BLaER1 treated with 17β-estradiol and CSF1 and Interleukin-3, amounts not matched to agents 10 nM and 100 nM (cell line): Measurements from ENCODE around the gene ACAN.

Source experiments
- H3K27ac ChIP-seq, 11 experiments: shearing (Covaris generic); formaldehyde crosslinking; 2 replicates each; pipeline ENCODE4 v1.8.1; 2022
- H3K27me3 ChIP-seq, 11 experiments: shearing (Covaris generic); formaldehyde crosslinking; 2 replicates each; pipeline ENCODE4 v1.8.1; 2022
- H3K36me3 ChIP-seq, 11 experiments: shearing (Covaris generic); formaldehyde crosslinking; 2 replicates each; pipeline ENCODE4 v1.8.1; 2022
- H3K4me1 ChIP-seq, 10 experiments: shearing (Covaris generic); formaldehyde crosslinking; 2 replicates each; pipeline ENCODE4 v1.8.1; 2022
- H3K4me2 ChIP-seq, 11 experiments: shearing (Covaris generic); formaldehyde crosslinking; 2 replicates each; pipeline ENCODE4 v1.8.1; 2022
- H3K4me3 ChIP-seq, 10 experiments: shearing (Covaris generic); formaldehyde crosslinking; 2 replicates each; pipeline ENCODE4 v1.8.1; 2022
- H3K9ac ChIP-seq, 11 experiments: shearing (Covaris generic); formaldehyde crosslinking; 2 replicates each; pipeline ENCODE4 v1.8.1; 2022
- H3K9me3 ChIP-seq, 11 experiments: shearing (Covaris generic); formaldehyde crosslinking; replicated peaks in 1 of 11; 2 replicates each; pipeline ENCODE4 v1.8.1; 2022
- H4K20me1 ChIP-seq, 11 experiments: shearing (Covaris generic); formaldehyde crosslinking; 2 replicates each; pipeline ENCODE4 v1.8.1; 2022
- Cebpa-rat ChIP-seq, 11 experiments: shearing (Covaris generic); IDR thresholded peaks; 2 replicates each; pipeline ENCODE4 v1.8.1; 2022

Gene ACAN

GRCh38 chr15:88863412-88863811 is 60.2 kb downstream of the ACAN start:
- Histone ChIP-seq H3K36me3 (no peaks in the 10 kb centered on the region), H3K27me3 (no peaks in the 10 kb centered on the region), H3K27ac (no peak overlapping the region), H3K4me3 (no peak overlapping the region), H4K20me1 (no peaks in the 10 kb centered on the region), H3K4me2 (no peak overlapping the region), H3K9ac (no peak overlapping the region), H3K4me1 (peaks cover 0 to 15% (median 8%) of the 10 kb centered on the region in 10 experiments; a peak in 12 of 20 replicates), H3K9me3 (no peaks in the 10 kb centered on the region)
- TF ChIP-seq Cebpa-rat (IDR thresholded peaks at IDR 0.05), result no peak

- H3K27ac ChIP-seq, result no peak overlapping the region
- H4K20me1 ChIP-seq, result no peaks in the 10 kb centered on the region
- no peak overlapping the region for H3K4me2 ChIP-seq
- no peaks in the 10 kb centered on the region for H3K36me3 ChIP-seq
- no peak overlapping the region for H3K4me3 ChIP-seq
- no peak for TF ChIP-seq Cebpa-rat (IDR thresholded peaks at IDR 0.05)
- no peaks in the 10 kb centered on the region for H3K9me3 ChIP-seq
- no peak overlapping the region for H3K9ac ChIP-seq
- H3K27me3 ChIP-seq, result no peaks in the 10 kb centered on the region
- H3K4me1 ChIP-seq, result peaks cover 0 to 15% (median 8%) of the 10 kb centered on the region in 10 experiments; a peak in 12 of 20 replicates
Observed at GRCh38 chr15:88864861-88865497, 61.7 kb downstream of the ACAN start.

- H3K36me3 ChIP-seq, result no peaks in the 10 kb centered on the region
- no peaks in the 10 kb centered on the region for H3K27me3 ChIP-seq
- peaks cover 0 to 15% (median 8%) of the 10 kb centered on the region in 10 experiments; a peak in 12 of 20 replicates for H3K4me1 ChIP-seq
- no peak overlapping the region for H3K4me3 ChIP-seq
- no peak for TF ChIP-seq Cebpa-rat (IDR thresholded peaks at IDR 0.05)
- H4K20me1 ChIP-seq, result no peaks in the 10 kb centered on the region
- H3K9me3 ChIP-seq, result no peaks in the 10 kb centered on the region
- no peak overlapping the region for H3K27ac ChIP-seq
- H3K4me2 ChIP-seq, result no peak overlapping the region
- H3K9ac ChIP-seq, result no peak overlapping the region
Observed at GRCh38 chr15:88865498-88866099, 62.4 kb downstream of the ACAN start.

- Histone ChIP-seq H3K9me3 (no peaks in the 10 kb centered on the region), H3K9ac (no peak overlapping the region), H3K27me3 (no peaks in the 10 kb centered on the region), H4K20me1 (no peaks in the 10 kb centered on the region; a peak in 1 of 22 replicates), H3K4me1 (peaks cover 0 to 15% (median 8%) of the 10 kb centered on the region in 10 experiments; a peak in 12 of 20 replicates), H3K4me2 (no peak overlapping the region), H3K27ac (no peak overlapping the region), H3K4me3 (no peak overlapping the region), H3K36me3 (no peaks in the 10 kb centered on the region)
- TF ChIP-seq Cebpa-rat (IDR thresholded peaks at IDR 0.05), result no peak
Observed at GRCh38 chr15:88866295-88866881, 63.2 kb downstream of the ACAN start.

GRCh38 chr15:88871313-88871712 is 68.1 kb downstream of the ACAN start:
- Histone ChIP-seq H3K4me2 (no peak overlapping the region), H3K4me3 (no peak overlapping the region), H3K9ac (no peak overlapping the region), H3K27me3 (no peaks in the 10 kb centered on the region), H4K20me1 (no peaks in the 10 kb centered on the region; a peak in 1 of 22 replicates), H3K9me3 (no peaks in the 10 kb centered on the region), H3K4me1 (peaks cover 0 to 4% (median 0%) of the 10 kb centered on the region in 10 experiments; a peak in 1 of 20 replicates), H3K36me3 (no peaks in the 10 kb centered on the region), H3K27ac (no peak overlapping the region)
- no peak for TF ChIP-seq Cebpa-rat (IDR thresholded peaks at IDR 0.05)

- no peak for TF ChIP-seq Cebpa-rat (IDR thresholded peaks at IDR 0.05)
- Histone ChIP-seq H3K4me1 (peaks cover 0 to 4% (median 0%) of the 10 kb centered on the region in 10 experiments; a peak in 3 of 20 replicates), H3K4me2 (no peak overlapping the region), H3K36me3 (no peaks in the 10 kb centered on the region), H3K4me3 (no peak overlapping the region), H3K27ac (no peak overlapping the region), H3K9ac (no peak overlapping the region), H4K20me1 (no peaks in the 10 kb centered on the region; a peak in 1 of 22 replicates), H3K9me3 (no peaks in the 10 kb centered on the region), H3K27me3 (no peaks in the 10 kb centered on the region)
Observed at GRCh38 chr15:88872106-88872505, 68.9 kb downstream of the ACAN start.

- Histone ChIP-seq H3K4me2 (no peak overlapping the region), H3K9me3 (no peaks in the 10 kb centered on the region), H3K4me3 (no peak overlapping the region), H3K9ac (no peak overlapping the region), H3K27me3 (no peaks in the 10 kb centered on the region), H4K20me1 (no peaks in the 10 kb centered on the region; a peak in 1 of 22 replicates), H3K36me3 (no peaks in the 10 kb centered on the region), H3K27ac (no peak overlapping the region), H3K4me1 (peaks cover 0 to 9% (median 5%) of the 10 kb centered on the region in 10 experiments; a peak in 9 of 20 replicates)
- TF ChIP-seq Cebpa-rat (IDR thresholded peaks at IDR 0.05), result no peak
Observed at GRCh38 chr15:88872706-88873105, 69.5 kb downstream of the ACAN start.

- no peaks in the 10 kb centered on the region for H3K9me3 ChIP-seq
- H3K4me1 ChIP-seq, result peaks cover 0 to 15% (median 10%) of the 10 kb centered on the region in 10 experiments; a peak in 12 of 20 replicates
- H3K4me3 ChIP-seq, result no peak overlapping the region
- H4K20me1 ChIP-seq, result peaks cover 0 to 6% (median 0%) of the 10 kb centered on the region in 11 experiments; a peak in 3 of 22 replicates
- no peak overlapping the region for H3K4me2 ChIP-seq
- no peak overlapping the region for H3K27ac ChIP-seq
- TF ChIP-seq Cebpa-rat (IDR thresholded peaks at IDR 0.05), result no peak
- H3K36me3 ChIP-seq, result no peaks in the 10 kb centered on the region
- no peak overlapping the region for H3K9ac ChIP-seq
- no peaks in the 10 kb centered on the region for H3K27me3 ChIP-seq
Observed at GRCh38 chr15:88873786-88874185, 70.5 kb downstream of the ACAN start.

- Histone ChIP-seq H3K36me3 (no peaks in the 10 kb centered on the region), H3K27me3 (no peaks in the 10 kb centered on the region), H3K27ac (no peak overlapping the region), H3K4me1 (peaks cover 0 to 20% (median 15%) of the 10 kb centered on the region in 10 experiments; a peak in 12 of 20 replicates), H4K20me1 (peaks cover 0 to 6% (median 0%) of the 10 kb centered on the region in 11 experiments; a peak in 3 of 22 replicates), H3K9me3 (no peaks in the 10 kb centered on the region), H3K4me3 (no peak overlapping the region), H3K4me2 (no peak overlapping the region), H3K9ac (no peak overlapping the region)
- TF ChIP-seq Cebpa-rat (IDR thresholded peaks at IDR 0.05), result no peak
Observed at GRCh38 chr15:88874275-88874674, 71.0 kb downstream of the ACAN start.
